HG02938 (cell line): Measurements from ENCODE around the gene FOXN3.
A peak's percentile ranks its signal among the peaks of the same experiment; 100 is the strongest.

Experiments
- ATAC-seq: cut with Tn5 transposase; IDR thresholded peaks from one replicate; pipeline ENCODE4 v1.9.1; 2021; ENCODE audit warnings: mild to moderate bottlenecking, moderate library complexity; ENCODE audit not compliant: unreplicated experiment

The FOXN3 gene

DNA sequence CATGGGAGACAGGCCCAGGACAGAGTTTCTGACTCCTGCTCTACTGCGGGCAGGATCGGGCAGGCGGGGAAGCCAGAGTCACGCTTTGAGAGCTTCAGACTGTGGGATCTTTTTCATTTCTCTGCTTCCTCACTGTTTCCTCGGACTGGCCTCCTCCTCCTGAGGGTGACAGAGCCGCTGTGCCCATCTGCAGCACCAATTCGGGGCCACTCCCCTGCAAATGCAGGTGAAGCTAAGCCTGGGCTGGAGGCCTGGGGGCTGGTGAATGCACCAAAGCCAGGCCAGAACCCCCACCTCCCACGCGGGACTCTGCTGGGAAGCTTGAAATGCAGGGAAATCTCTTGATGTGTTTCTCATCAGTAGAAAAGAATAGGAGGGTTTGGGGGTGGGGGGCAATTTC is 77.5 kb downstream of the FOXN3 start:
- no peak for ATAC-seq

DNA sequence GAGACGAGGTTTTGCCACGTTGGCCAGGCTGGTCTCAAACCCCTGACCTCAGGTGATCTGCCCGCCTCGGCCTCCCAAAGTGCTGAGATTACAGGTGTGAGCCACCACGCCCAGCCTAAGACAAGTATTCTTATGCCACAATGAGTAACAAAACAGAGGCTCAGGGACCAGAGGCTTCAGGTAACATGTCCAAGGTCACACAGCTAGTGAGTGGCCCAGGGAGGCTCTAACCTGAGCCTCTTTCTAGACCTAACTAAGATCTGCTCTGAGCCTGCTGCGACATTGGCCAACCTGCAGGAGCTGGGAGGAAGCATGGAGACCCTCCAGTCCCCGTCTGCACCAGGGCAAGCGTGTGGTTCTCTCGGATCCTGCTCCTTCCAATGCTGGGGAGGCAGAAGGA is 77.9 kb downstream of the FOXN3 start:
- ATAC-seq, result no peak

DNA sequence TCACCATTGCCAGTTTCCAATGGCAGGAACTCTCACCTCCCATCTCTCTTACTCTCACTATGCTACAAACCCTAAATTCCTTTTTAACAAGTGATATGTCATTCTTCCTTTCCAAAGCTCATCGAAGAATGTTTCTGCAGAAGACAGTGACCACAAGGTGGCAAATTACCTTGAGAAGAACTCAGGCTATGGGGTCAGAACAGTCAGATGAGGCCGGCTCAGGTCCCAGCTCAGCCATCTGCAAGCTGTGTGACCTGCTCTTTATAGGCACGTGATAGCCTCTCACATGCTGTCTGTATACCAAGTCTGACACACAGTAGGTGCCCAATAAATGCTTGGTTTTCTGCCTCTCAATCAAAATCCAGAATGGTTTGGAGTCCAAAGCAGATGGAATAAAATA is 80.7 kb downstream of the FOXN3 start:
- ATAC-seq, result no peak

DNA sequence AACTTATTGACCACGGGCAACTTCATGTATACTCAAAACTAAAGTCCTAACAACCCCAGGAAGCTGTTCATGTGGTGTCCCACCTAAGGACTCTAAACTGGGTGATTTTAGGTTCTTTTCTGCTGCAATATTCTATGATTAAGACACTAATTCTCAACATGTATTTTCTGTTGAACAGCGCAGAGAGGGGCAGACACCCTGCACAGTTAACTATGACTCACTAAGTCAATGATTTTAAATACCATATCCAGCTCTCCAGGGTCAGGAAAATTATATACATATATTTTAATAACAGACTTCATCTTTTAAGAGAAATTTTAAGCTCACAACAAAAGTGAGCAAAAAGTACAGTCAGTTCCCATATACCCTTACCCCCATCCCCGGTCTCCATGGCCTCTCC is 85.0 kb downstream of the FOXN3 start:
- ATAC-seq, result no peak

DNA sequence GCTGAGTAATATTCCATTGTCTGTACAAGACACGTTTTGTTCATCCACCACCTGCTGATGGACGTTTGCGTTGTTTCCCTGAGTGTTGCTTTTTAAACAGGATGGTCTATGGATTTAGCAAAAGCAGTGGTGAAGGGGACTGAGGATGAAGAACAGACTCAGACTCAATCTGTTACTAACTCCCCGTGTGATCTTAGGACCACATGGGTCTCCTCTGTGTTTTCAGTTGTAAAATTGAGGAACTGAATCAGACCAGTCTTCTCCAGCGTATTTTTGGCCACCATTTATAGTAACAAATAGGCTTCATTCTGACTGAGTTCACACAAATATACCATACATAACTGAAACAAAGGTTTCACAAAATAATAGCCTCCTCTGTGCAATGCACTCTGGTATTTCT is 85.6 kb downstream of the FOXN3 start:
- peak; percentile 89 for ATAC-seq

DNA sequence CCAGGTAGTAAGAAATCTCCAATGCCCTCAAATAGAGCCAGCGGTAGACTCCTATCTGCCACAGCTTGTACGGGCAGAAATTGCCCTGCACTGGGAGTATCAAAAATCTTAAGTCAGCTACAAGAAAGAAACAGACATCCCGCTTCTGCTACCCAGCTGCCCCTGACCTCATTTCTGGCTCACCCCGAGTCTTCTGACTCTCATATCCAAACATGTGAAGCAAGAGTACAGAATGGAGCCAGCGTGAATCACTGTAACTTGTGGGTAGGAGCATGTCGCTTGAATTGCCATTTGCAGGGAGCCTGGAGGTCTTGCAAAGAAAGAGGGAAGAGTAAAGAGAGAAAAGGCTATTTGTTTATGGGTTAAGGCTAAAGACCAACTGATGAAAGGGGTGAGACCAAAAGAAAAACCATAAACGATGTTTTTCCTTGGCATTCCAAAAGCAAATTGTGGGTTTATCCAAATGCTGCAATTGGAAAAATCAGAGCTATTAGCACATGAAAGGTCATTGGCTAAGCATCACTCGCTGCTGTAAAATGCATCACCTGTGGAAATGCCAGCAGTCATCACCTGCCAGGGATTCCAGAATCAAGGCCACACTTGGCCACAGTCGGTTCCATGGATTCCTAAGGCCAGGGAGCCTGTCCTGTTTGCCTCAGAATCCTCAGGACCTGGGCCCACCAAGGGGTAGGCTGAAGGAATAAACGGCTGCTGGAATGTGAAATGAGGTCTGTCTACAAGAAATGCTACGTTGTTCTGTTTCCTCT is 86.6 kb downstream of the FOXN3 start:
- ATAC-seq, result no peak

DNA sequence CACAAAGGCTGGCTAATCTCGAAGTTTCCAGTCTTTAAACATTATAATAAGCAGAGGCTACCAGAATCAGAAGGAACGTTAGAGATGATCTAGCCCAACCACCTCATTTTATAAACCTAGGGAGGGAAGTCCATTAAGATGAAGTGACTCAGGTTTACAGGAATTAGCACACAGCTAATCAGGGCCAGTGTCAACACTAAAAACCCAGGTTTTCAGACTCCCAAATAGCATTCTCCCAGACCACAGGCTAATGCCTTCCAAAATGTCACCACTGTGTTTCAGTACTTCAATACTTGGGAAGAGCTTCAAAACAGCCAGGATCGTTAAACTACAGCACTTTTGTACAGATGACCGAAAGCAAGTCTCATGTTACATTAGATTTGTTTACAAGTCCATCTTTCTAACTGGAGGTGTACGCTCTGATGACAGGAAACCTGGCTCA is 89.2 kb downstream of the FOXN3 start:
- no peak for ATAC-seq

DNA sequence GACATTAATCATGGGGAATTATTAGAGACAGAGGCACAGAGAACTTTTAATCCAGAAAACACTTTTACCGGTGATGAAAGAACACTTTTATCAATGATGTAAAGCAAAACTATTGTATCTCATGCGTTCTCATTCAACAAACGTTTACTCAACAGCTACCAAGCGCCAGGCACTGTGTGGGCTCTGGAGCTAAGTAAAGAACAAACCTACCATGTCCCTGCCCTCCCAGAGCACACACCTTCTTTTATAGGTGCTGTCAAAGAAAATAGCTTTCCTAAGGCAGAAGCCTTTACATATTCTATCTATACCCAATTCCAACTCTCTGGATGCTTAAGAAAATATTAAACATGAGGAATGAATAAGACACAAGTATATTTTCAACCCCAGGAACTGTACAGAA is 91.1 kb downstream of the FOXN3 start:
- no peak for ATAC-seq

DNA sequence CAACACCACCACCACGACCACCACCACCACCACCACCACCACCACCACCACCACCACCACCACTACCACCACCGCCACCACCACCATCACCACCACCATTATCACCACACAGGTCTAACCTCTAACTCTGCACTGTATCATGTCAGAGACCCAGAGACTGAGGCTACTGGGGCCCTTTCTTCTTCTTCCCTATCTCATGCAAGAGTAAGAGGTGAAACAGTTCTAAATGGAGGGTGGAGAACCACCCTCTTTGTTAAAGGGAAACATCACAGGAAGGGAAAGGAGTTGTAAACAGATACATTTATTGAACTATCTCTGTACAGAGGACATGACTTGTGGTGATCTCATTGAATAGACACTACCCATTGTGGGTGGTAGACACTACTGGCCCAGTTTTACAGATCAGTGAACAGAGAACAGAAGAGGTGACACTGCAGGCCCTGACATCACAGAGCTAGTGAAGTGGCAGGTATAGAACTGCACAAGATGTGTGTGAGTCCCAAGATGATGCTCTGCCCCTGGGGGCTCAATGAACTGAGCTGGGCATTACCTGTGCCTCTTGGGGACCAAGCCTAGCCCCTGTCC is 91.6 kb downstream of the FOXN3 start:
- peak; percentile 40 for ATAC-seq

DNA sequence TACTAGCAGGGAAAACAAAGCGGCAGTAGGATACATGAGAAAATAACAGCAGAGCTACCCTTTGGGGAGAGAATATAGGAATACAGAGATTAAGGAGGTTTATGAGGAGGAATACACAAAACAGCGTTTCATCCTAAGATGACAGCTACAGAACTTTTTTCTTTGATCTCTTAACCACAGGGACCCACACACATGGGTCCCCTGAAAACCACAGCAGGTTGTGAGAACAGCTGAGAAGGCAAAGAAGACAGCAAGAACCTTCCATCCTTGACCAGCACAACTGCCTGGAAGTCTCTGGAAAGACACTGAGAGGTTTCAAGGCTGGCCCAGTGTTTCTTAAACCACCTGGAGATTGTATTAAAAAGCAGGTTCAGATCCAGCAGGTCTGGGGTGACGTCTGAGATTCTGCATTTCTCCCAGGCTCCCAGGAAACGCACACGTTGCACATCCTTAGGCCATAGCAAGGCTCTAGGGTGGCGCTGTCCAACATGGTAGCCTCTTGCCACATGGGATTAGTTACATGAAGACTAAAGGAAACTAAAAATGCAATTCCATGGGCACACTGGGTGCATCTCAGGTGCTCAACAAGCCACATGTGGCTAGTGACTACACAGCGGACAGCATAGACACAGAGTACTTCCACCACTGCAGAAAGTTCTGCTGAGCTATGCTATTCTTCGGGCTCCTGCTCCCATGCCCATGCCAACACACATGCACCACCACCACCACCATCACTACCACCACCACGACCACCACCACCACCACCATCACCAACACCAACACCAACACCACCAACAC is 92.3 kb downstream of the FOXN3 start:
- peak; percentile 49 for ATAC-seq

DNA sequence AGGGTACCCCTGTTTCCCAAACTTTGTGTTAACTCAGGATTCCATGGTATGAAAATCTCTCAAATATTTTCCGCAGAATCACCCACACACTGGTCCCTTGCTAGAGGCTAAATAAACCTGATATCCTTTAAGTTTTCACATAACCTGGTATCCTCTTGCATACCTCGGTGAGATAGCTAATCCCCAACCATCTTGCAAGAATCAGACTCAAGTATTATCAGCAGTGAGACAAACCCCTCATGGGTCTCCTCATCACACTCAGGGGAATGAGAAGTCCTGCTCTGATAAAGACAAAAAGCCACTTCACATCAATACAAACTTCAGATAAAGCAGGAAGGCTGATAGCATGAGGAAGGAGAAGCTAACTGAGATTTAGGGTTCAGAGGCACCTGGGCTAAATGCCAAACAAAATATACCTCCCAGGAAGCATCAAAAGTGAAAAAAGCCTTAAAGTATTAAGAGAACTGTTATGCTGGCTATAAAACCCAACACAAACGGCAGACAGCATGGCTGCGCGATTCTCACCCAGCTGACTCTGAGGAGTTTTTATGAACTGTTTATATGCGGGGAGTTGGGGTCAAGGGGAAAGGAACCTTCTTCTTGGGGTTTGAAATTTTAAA is 96.5 kb downstream of the FOXN3 start:
- no peak for ATAC-seq

DNA sequence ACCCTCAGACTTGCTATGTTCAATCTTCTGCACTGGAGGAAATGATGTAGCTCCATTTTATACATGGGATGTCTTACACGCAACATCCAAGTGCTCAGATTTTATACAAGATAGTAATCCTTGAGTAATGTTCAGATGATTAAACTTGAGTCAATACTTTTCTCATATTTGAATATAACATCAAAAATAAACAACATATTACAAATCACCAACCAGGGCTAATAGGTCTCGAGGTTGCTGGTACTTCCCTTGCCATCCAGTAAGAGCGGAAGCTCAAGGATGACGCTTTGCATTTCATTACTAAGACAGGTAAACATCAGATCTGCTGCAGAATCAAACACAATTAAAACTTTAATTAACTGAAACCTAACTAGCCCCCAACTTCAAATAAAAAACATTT is 97.3 kb downstream of the FOXN3 start:
- no peak for ATAC-seq

DNA sequence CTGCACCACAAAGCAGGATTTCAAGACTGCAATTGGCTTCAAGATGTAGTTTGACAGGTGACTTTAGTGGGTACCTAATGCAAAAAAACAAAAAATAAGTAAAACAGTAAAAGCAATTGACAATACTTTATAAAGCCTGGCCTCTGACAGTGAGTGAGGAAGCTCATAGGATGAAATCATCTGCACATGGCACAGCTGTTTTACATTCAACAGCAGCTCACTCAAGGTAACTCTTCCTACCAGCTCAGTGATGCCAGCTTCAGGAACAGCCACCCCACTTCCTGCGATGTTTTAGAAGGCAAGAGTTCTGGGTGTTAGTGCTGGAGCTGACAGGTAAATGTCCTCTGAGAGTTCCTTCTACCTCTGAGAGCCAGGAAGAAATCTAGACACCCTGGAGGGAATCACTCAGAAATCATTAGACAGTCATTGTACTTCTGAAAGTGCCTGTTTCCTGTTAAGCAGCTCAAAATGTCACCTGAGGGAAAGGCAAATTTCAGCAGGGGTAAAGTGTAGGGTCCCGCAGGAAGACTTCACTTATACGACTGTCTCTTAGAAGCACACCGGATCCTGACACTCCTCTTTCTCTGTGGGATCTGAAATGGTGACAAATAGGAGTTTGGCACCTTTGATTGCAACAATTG is 99.9 kb downstream of the FOXN3 start:
- ATAC-seq, result peak; percentile 75

DNA sequence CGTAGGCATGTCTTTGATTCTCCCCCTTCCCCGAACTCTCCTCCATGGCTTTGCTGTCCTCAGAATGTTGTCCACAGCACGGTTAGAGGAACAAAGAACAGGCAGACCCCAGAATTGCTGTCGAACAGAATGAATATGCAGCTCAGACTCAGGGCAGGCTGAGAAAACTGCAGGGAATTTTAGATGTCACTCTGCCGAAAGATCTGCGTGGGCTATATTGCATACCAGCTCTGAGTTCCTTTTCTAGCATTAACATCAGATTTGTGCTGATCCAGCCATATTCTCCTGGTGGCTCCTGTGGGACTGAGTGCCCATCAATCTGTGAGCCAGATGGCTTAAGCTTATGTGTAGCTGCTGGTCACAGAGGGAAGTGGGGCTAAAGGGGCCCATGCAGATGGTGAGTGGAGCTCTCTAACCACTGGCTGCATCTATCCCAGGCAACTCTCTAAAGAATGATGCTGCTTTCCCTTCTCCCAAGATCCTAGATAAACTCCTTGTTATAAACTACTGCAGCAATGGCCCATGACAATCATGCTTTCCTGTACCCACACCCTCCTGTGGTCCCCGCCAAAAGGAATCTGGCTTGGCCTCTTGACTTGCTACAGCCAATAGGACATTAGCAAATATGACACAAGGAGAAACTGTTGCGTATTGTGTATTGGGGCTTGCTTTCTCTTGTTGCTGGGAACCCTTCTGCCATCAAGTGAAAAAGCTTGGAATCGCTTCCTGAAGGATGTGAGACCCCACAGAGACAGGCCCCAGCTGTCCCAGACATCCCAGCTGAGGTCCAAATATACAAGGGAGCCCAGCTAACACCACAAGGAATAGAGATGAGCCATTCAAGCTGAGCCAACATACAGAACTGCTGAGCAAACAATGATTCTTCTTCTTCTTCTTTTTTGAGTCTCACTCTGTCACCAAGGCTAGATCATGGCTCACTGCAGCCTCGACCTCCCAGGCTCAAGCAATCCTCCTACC is 101.3 kb downstream of the FOXN3 start:
- no peak for ATAC-seq

DNA sequence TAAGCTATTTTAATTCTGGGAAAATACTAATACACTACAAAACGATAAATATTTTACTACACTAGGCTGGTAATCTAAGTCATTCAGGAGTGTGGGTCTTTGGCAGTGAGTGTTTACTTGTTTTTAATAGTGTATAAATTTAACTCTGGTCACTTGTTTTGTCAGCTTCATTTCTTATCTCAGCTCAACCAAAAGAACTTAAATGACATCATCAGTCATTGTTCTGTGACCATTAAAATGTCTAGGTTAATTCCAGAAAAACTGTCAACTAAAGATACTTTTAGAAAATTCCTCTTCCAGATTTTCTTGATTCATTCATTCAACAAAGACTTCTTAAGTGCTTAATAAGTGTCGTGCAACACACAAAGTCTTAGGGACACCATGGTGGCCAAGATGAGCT is 102.8 kb downstream of the FOXN3 start:
- ATAC-seq, result no peak

DNA sequence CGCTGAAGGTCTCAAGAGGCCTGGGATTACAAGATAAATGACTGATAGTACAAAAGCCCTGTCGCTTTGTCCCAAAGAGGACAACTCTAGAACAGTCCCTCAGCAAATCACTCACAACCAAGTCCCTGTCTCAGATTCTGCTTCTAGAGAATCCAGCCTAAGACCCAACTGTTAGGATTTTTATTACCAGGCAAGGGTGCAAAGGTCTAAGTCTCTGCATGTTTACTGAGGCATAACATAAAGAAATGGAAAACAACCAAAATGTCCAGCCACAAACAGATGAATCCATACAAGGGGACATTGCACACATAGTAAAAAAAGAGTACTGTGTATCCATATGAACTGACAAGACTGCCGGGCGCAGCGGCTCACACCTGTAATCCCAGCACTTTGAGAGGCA is 104.1 kb downstream of the FOXN3 start:
- ATAC-seq, result no peak

DNA sequence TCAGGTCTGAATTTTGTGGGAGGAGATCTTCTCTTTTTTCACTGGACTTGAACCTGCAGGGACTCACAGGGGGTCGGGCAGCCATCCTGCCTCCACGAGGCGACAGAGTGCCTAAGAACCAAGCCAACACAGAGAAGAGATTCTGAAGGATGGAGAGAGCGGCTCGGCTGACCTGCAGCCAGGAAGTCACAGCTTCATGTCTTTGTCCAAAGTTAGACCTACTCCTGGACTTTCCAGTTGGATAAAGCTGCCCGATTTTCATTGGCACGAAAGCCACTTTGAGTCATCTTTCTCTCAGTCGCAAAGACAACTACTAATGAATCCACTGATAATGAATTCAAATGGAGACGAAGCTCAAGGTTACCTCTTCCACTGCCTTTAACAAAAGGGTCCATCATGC is 106.8 kb downstream of the FOXN3 start:
- ATAC-seq, result no peak

DNA sequence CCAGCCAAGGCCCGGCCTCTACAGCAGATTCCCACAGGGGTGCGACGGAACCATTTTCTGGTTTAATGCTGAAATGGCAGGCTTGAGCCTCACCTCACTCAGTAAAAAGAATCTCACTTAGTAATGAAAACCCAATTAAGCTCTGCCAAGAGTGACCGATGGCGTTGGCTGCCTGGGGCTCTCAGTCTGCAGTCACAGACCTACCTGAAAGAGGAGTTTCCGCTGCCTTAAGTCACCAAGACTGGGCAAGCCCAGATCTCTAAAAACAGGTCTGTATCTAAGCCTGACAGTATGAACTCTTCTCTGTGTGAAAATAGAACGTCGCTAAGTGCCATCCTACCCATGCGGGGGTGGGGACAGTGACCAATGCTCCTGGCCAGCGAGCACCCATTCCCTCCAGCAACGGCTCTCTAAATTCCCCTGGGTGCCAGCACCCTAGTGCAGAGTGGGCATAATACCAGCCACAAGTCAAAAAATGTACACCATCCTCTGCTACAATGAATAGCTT is 107.3 kb downstream of the FOXN3 start:
- no peak for ATAC-seq

DNA sequence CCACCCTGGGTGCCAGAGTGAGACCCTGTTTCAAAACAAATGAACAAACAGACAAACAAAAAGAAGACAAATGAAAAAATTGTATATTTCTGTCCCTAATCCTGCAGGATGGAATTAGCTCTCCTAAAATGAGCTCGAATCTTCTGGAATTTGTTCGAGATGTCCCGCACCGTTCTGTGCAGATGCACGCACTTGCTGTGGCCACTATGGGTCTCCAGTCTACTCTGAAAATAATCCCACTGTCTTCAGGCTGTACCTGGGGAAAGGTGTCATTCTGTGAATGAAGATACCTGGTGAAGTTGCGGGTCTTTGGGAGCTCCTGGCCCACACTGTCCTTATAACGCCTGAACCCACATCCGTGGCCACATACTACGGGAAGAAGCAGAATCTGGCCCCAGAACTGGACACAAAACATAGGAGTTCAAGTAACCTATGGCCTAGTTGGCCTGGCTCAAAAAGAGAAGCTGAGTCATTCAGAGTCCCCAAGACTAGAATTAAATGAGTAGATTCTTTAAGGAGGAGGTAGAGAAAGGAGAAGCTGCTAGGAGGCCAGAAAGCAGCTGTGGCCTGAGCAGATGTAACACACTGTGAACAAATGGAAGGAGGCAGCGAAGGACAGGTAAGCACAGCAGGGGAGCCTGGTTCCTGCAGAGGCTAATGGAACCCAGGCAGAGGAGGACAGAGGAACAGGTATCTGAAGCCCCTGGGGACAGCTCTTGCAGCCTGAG is 108.6 kb downstream of the FOXN3 start:
- ATAC-seq, result peak; percentile 34
